Loucy (cell line): ENCODE measurements around the gene ADCY2.

Experiments
- CTCF ChIP-seq: fragments of 200-600 bp; sonication (generic); conservative IDR thresholded peaks from 2 replicates; pipeline ENCODE4 v1.5.1; 2014; ENCODE audit warnings: mild to moderate bottlenecking, antibody characterized with exemption, low read length
- EZH2phosphoT487 ChIP-seq: fragments of 200-600 bp; IDR thresholded peaks from 2 replicates; pipeline ENCODE4 v1.6.1; 2018; ENCODE audit warnings: antibody characterized with exemption, mild to moderate bottlenecking, moderate library complexity, borderline replicate concordance

- TF ChIP-seq CTCF (no peak), EZH2phosphoT487 (no peak)
These were observed 417.1 kb downstream of the ADCY2 start for GRCh38 chr5:7813007-7813406.
